RKO (cell line): ENCODE results near the gene AGK.
A peak's percentile ranks its signal among the peaks of the same experiment; 100 is the strongest.
"Not testable (repeated sequence)": the region's sequence is repeated elsewhere in the genome, so short reads cannot be mapped to it uniquely, and the experiment has no call there.

Source experiments
- DNase-seq: peaks from one replicate; pipeline ENCODE4 v3.0.0-alpha.2; 2016; ENCODE audit warnings: low spot score

Gene AGK

GRCh38 chr7:141647701-141648100 lies 96.5 kb downstream of the AGK start:
- DNase-seq: not testable (repeated sequence)

- no peak for DNase-seq
Measured at GRCh38 chr7:141648276-141649114, 97.3 kb downstream of the AGK start.

- no peak for DNase-seq
Measured at GRCh38 chr7:141649137-141649864, 98.1 kb downstream of the AGK start.

GRCh38 chr7:141649865-141650634 lies 98.8 kb downstream of the AGK start:
- peak; percentile 70 for DNase-seq

- no peak for DNase-seq
Measured at GRCh38 chr7:141651417-141651816, 100.2 kb downstream of the AGK start.

- DNase-seq: no peak
Measured at GRCh38 chr7:141652691-141653090, 101.5 kb downstream of the AGK start.

GRCh38 chr7:141654551-141654950 lies 103.3 kb downstream of the AGK start:
- peak; percentile 78 for DNase-seq

GRCh38 chr7:141659501-141659900 lies 108.3 kb downstream of the AGK start:
- DNase-seq: no peak

GRCh38 chr7:141660259-141660658 lies 109.0 kb downstream of the AGK start:
- no peak for DNase-seq

- DNase-seq: no peak
Measured at GRCh38 chr7:141663081-141663849, 112.1 kb downstream of the AGK start.

- DNase-seq: no peak
Measured at GRCh38 chr7:141664450-141664849, 113.2 kb downstream of the AGK start.

- no peak for DNase-seq
Measured at GRCh38 chr7:141665208-141666035, 114.2 kb downstream of the AGK start.

- DNase-seq: no peak
Measured at GRCh38 chr7:141666071-141666470, 114.9 kb downstream of the AGK start.

GRCh38 chr7:141668853-141669252 lies 117.6 kb downstream of the AGK start:
- no peak for DNase-seq

GRCh38 chr7:141671705-141672496 lies 120.7 kb downstream of the AGK start:
- no peak for DNase-seq

GRCh38 chr7:141673346-141673745 lies 122.1 kb downstream of the AGK start:
- no peak for DNase-seq

GRCh38 chr7:141674171-141674671 lies 123.0 kb downstream of the AGK start:
- DNase-seq: no peak

GRCh38 chr7:141674702-141675101 lies 123.5 kb downstream of the AGK start:
- DNase-seq: no peak

- no peak for DNase-seq
Measured at GRCh38 chr7:141675436-141676215, 124.4 kb downstream of the AGK start.
